Activated CD8-positive, alpha-beta memory T cell treated with anti-CD3 and anti-CD28 coated beads, Interleukin-2, amount 50 U/mL, for 48 hours (primary cell): Measurements from ENCODE around the gene LRCH1.
A peak's percentile ranks its signal among the peaks of the same experiment; 100 is the strongest.
"Not testable (repeated sequence)": the region's sequence is repeated elsewhere in the genome, so short reads cannot be mapped to it uniquely, and the experiment has no call there.

Experiments
- DNase-seq: peaks from one replicate; pipeline ENCODE4 v3.0.0-alpha.2; 2020

LRCH1 gene

DNA sequence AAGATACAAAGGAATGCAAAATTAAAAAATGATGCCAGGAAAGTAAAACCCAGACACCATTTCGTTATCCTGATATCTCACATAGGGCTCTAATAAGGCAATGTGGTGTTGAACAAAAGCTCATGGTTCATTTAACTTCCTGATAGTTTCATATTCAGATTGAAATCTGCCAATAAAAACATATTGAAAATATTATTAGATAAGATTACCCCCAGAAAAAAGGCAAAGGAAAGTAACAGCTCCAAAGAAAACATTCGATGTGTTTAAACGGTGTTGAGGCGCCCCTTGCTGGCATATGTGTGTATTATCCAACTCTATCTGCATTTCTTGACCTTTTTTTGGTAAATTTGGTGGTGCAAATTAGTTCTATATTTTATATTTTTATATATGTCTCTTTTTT lies 168.1 kb downstream of the LRCH1 start:
- DNase-seq = no peak

DNA sequence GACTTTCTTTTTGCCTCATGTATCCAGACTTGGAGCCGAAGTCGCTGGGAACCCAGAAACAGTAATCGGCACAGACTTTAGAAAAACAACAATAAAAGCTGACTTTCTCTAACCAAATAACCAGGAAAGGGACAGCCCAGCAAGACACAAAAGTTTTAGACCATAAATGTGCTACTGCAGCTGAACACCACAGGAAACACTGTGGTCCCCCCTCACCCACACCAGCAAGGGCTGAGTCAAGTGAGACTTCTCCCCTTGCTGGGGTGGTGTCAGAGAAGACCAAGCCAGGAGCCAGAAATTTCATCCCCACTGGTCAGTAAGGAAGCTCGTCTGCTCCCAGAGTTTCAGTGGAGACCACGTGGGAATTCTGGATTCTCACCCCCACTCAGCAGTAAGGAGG lies 173.4 kb downstream of the LRCH1 start:
- DNase-seq = no peak

DNA sequence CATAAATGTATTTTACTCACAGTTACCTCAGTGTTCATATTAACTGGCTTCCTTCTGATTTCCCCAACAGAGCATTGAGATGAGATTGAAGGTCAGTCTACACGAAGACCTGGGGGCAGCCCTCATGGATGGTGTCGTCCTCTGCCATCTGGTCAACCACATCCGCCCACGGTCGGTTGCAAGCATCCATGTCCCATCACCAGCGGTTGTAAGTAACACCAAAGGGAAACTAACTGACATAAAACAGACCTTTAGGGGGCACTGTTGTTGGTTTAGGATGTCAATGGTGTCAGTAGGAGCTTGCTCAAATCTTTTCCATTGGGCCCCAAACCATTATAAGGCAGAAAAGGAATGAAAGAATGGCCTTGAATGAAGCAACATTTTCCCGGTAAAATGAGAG lies 175.8 kb downstream of the LRCH1 start:
- peak; percentile 59 for DNase-seq

DNA sequence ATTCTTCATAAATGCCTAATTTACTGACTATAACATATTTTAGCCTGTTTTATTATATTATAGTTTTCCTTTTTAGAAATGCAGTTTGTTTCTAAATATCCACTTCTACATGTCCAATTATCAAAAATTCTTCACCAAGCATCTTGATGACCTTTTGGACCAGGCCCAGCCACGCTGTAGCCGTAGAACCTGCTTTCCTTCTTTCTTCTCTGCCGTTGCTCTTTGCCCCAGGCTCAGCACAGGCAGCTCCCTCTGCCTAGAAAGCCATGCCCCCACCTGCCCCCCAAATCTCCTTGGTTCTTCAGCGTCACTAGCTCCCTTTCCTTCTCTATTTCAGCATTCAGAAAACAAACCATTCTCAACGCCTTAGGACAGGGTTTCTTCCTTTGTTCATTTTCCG lies 178.6 kb downstream of the LRCH1 start:
- no peak for DNase-seq

DNA sequence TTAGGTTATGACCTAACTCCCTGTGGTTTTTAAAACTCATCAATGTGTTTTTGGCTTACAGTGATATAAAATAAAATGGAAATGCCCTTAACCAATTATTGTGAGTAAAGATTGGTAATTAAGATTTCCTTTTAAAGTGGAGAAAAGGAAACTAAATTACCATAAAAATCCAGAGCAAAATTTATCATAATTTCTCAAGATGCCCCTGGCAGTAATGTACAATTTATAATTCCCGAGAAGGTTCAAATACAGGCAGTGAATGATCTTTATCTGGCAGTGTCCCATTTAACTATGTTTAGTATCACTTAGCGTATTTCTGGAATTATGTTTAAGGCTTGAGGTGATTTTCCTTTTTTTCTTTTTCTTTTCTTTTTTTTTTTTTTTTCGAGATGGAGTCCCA lies 182.5 kb downstream of the LRCH1 start:
- DNase-seq = no peak

DNA sequence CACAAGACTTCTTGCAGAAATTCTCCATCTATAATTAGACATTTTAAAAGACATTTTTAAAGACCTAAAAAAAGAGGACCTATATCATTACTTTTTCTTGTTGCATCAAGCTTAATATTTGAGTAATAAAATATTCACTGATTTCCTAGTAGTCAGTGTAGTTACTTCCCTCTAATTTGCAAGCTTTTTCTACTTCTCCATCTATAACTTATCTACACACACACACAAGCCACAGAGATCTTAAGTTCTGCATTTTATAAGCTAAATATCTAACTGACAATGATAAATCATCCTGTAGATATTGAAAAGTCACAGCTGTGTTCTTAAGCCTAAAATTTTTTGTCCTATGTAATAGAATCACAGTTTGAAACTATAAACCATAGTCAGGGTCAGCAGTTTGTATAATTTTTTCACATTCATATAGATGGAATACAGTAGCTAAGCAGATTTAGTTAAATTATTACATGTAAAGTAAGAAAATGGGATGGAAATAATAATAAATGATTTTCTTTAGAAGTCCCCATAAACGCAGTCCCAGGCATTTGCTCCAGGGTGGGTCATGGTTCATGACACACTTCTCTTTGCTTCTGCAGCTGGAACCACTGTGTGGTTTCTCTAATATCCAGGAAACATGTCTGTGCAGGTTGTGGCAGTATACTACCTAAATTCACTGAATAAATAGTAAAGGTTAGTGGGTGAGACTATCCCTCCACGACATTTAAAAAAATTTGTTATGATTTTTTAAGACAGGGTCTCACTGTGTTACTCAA lies 183.8 kb downstream of the LRCH1 start:
- DNase-seq = no peak

DNA sequence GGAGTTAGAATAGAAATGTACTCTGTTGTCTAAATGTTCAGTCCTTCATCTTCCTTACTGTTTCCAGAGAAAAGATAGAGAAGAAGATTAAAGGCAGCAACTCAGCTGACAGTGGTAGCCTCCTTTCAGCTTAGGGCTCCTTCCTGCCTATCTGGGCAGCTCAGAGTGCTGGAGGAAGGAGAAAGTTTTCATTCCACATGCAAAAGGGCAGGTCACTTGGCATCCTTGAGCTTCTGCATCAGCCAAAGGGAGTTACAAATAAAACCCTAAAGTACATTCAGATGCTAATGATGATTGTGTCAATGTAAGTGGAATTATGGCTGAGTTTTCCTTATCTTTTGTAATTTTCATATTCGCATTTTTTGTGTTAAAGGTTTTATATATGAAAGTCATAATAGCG lies 185.1 kb downstream of the LRCH1 start:
- DNase-seq = no peak

DNA sequence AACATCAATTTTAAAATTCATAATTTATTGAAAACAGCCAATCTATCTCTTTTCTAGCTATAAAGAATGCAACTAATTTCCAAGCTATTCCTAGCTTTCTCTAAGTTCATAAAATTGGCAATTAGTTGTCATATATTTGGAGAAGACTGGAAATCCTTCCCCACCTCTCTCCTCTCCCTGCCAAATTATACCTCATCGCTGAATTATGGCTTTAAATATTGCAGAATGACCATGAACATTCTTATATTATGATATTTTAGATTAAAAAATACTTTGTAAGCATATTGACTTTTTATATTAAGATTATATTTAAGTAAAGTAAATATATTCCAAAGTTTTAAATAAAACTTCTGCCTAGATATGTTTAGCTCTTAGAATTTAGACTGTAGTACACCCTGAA lies 185.8 kb downstream of the LRCH1 start:
- no peak for DNase-seq

DNA sequence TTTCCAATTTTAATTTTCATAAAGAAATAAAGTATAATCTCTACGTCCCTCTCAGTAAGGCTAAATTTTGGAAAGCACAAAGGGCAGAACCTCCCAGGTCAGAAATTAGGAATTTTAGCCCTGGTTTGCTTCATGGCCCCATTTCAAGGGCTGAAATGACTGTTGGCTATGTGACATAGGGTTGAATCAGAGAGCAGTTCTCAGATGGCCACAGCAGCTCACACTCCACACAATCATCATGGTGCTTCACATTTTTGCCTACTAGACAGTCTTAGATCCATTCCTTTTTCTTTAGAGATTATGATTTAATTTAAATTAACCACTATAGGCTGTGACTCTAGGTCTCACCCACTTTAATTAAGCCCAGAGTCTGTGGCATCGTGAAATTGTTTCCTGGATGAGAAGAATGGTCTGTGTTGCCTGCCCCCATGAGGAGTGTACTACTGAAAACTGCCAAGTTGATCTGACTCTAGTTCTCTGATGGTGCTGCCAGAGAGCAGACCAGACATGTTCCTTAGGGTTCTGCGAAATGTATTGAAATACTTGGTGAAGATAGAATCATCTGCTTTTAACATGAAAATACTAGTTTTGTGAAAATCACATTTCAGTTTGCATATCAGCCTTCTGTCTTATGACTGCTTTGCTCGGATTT lies 186.6 kb downstream of the LRCH1 start:
- DNase-seq = no peak

DNA sequence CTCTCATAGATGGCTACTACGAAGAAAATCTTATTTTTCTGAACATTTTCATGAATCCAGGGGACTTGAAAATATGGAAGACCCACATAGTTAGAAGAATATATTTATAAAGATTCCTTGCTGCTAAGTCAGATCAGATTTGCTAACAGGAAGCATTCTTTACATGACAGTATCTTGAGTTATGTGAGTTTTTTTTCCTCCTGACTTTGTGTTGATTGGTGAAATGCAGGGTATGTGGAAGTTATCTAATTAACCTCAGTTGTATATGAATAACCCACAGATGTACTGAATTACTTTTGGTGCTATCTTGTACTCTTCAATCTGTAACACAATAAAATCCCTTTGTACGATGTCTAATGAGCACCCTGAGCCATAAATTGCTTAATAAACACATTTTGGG lies 190.2 kb downstream of the LRCH1 start:
- no peak for DNase-seq

DNA sequence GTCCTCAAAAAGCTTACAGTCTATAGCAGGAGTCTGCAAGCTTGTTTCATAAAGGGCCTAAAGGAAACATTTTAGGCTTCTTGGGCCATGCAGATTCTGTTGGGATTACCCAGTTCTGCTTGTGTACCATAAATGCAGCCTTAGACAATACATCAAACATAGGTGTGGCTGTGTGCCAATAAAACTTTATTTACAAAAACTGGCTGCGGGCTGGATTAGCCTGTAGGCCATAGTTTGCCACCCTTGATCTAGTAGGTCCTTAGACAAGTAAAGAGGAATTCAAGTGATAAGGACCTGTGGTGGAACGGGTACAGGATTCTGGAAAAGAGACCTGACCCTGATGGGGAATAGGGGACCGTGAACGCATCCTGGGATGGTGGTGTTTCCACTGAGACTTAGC lies 192.1 kb downstream of the LRCH1 start:
- DNase-seq = no peak

DNA sequence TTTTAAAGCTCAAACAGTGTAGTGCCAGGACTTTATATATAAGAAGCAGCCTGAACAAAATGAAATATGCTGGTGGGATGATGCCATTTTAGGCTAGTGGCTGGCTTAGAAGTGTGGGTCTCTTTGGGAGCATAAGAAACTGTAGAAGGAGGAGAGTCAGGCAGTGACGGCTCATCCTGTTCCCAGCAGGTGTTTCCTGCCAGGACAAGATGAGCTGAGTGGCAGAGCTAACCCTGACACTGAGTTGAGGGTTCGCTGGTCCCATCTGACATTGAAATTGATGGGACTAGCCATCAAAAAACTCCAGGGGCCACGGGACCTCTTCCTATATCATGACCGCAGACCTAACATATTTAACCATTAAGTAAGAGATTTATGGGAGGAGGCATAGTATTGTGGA lies 192.7 kb downstream of the LRCH1 start:
- no peak for DNase-seq

DNA sequence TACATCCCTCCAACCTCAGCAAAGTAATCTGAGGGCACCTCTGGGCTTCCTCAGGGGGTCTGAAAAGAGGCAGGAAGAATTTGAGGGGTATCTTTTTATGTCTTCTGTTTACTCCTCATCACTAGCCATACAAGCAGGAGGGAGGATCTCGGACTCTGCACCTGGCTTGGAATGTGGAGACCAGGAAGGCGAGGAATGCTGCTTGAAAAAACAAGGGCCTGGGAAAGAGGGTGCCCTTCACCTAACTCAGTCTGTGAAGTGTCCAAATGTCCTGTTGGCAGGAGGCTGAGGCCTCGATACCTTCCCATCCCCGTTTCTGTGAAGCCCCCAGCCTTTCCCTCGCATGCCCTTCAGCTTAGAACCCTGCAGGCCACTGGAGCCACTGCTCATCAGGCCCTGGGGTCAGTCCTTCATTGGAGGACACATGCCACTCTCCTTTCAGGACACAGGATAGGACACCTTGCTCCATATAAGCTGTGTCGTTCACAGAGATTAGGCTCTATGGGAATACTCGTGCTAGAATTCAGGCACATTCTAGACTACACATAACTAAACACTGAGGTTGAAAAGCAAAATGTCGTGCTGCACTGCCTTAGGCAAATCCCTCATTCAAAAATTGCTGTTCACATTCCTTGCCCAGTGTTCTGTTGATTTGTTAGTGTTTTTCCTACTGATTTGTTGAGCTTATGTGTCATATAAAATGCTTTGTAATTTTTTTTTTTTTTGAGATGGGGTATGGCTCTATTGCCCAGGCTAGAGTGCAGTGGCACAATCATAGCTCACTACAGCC lies 194.3 kb downstream of the LRCH1 start:
- DNase-seq = no peak

DNA sequence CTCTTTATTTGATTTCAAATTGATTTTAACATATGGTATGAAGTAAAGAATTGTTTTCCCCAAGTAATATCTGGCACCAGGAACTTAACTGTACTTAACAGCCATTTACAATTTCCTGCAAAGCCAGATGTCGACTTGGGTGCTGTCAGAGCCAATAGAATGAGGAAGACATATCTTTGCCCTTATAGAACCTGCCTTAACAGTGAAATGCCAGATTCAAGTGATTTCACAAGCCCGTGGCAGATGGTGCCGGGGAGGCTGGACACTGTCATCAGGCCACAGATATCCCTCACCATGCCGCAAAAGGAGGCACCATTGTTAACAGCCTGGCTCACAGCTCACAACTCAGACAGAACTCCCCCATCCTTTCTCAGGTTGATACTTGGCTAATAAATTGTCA lies 195.3 kb downstream of the LRCH1 start:
- no peak for DNase-seq

DNA sequence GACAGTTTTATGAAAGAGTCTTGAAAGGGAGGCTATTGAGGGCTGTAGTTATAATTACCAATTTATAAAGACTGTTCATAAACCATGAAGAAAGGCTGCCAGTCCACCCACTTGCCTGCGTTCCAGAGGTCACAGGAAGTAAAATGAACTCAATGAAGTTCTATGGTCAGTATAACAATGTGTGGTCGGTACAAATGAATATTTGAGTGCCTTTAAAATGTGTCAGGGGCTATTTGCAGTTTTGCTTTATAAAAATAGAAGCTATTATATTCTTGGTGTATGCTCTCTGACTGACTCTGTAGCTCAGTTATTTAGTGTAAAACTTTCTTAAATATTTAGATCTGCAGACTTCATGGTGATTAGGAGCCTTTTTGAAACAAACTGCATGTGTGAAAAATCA lies 197.0 kb downstream of the LRCH1 start:
- no peak for DNase-seq

DNA sequence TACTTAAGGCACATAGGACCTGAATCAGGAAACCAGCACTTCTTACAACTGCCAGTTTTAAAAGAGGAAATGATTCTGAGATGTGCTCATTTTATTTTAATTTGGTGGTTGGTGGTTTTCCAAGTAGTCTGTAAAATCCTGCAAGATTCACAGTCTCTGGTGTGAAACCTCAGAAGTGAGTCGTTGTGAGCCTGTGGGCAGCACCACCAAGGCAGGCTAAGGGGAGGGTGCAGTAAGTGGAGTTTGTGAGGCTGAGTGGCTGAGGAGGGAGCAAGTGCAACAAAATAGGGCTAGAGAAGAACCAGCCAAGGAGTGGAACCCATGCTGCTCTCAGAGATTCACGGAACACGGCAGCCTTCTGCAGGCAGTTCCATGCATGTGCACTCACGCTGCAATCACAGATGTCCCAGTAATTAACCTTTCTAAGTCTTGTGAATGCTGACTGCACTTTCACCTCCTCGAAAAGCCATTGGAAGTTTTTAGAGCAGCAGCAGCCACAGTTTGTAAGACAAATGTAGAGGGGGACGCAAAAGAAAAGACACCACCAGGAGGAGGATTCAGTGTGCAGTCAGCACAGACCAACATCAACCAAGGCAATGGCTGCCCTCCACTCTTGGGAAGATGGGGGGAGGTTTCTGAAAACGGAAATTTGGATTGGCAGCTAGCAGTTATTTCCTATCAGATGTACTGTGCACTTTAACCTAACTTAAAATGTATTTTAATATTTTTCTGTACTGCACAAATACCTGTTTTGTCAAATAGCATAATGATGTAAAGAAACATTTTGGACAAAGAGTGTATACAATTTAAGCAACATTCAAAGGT lies 199.1 kb downstream of the LRCH1 start:
- DNase-seq = peak; percentile 64

DNA sequence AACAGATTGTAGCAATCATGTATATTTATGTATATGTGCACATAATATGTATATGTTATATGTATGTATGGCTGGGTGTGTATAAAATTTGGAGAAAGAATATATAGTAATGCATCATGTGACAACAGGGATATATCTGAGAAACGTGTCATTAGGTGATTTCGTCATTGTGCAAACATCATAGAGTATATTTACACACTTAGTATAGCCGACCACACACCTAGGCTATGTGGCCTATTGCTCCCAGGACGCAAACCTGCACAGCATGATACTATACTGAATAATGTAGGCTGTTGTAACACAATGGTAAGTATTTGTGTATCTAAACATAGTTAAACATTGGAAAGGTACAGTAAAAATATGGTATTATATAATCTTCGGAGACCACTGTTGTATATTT lies 200.2 kb downstream of the LRCH1 start:
- DNase-seq = no peak

DNA sequence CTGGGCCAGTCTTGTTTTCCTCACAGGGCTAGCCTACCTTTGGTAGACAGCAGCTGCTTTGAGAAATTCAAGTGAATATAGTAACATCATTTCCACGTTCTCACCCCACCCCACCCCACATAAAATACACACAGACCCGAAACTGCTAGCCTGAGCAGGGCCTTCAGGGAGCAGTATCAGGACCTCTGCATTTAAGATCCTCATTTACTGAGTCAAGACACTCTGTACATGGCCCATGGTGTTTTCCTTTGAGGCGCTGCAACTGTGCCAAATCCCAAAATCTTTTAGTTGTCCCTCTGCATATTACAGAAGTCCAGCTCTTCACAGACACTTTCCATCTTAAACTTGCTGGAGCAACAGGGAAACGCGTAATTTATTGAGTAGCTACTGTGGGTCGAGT lies 200.9 kb downstream of the LRCH1 start:
- no peak for DNase-seq

DNA sequence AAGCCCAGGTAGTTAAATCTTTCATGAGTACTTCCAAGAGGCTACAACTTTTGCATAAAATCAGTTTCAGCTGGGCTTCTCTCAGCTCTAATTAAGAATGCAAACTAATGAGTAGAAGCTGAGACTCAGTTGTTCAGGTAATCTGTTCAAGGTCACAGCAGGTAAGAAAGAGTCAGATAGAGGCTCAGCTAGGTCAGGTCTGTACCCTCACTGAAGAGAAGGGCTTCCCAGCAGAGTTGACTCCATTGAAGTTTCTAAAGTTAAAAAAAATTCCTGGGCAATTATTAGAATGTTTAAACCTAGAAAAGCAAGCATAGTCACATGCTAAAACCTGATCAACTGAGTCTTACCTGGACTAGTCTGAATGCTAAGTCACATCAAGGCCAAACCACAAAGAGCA lies 201.8 kb downstream of the LRCH1 start:
- no peak for DNase-seq

DNA sequence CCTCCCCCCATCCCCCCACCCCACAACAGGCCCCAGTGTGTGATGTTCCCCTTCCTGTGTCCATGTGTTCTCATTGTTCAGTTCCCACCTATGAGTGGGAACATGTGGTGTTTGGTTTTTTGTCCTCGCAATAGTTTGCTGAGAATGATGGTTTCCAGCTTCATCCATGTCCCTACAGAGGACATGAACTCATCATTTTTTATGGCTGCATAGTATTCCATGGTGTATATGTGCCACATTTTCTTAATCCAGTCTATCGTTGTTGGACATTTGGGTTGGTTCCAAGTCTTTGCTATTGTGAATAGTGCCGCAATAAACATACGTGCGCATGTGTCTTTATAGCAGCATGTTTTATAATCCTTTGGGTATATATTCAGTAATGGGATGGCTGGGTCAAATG lies 202.5 kb downstream of the LRCH1 start:
- not testable (repeated sequence) for DNase-seq

DNA sequence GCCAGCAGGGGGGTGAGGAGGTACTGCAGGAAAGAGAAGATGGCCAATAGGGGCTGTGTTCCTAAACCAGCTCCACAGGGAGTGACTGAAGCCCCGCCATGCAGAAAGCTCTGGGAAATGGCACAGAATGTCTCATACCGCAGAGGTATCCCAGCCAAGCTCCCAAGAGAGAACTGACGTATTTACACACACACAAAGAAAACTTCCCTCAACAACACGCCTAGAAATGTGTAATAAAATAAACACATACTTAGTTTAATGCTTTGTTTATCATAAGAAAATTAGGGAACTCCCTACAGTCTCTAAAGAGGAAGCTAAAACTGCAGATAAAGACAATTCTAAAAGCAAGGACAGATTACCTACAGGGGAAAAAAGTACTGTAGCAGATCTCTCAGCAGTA lies 204.0 kb downstream of the LRCH1 start:
- no peak for DNase-seq

DNA sequence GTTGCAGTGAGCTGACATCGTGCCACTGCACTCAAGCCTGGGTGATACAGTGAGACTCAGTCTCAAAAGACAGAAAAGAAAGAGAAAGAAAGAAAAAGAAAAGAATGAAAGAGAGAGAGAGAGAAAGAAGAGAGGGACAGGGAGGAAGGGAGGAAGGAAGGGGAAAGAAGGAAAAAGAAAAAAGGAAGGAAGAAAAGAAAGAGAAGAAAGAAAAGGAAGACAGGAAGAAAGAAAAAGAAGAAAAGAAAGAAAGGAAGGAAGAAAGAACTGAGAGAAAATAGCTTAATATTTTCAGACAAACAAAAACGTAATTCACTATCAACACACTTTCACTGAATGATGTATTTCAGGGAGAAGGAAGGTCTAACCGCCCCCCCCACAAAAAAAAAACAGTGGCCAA lies 204.7 kb downstream of the LRCH1 start:
- DNase-seq = no peak

DNA sequence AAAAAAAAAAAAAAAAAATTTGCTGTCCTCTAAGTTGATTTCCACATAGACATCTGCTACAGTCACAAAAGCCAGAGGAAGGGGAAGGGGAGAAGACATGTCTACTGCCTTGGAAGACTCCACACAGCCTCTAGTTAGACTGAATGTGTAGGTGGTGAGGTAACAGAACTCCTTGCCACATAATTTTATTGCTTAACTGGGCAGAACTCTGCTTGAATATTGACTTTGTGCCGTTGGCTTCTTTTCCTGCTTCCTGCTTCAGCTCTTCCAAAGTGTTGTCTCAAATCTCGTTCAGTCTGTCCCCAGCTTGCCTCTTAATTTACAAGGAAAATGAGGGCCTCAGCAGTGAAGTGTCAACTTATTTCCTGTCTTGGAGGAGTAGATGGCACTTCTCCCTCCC lies 206.9 kb downstream of the LRCH1 start:
- DNase-seq = no peak
